DMS153 treated with DMSO at 0.1 percent for 48 hours (cell line): ENCODE results near the gene GAS2L3.
"Not testable (repeated sequence)": the region's sequence is repeated elsewhere in the genome, so short reads cannot be mapped to it uniquely, and the experiment has no call there.

Experiments
- DNase-seq: peaks from one replicate; lab custom pipeline; 2025; ENCODE audit not compliant: unreplicated experiment; lab: John Stamatoyannopoulos, UW

Gene GAS2L3

GRCh38 chr12:100574187-100575074, 947 bp downstream of the GAS2L3 start:
- no peak for DNase-seq

- DNase-seq = no peak
These were observed 3.0 kb downstream of the GAS2L3 start for GRCh38 chr12:100576331-100577036.

- no peak for DNase-seq
These were observed 5.4 kb downstream of the GAS2L3 start for GRCh38 chr12:100578923-100579322.

GRCh38 chr12:100579844-100580243, 6.4 kb downstream of the GAS2L3 start:
- DNase-seq = no peak

- DNase-seq = no peak
These were observed 10.8 kb downstream of the GAS2L3 start for GRCh38 chr12:100584256-100584655.

GRCh38 chr12:100591979-100592378, 18.5 kb downstream of the GAS2L3 start:
- DNase-seq = no peak

- no peak for DNase-seq
These were observed 20.0 kb downstream of the GAS2L3 start for GRCh38 chr12:100593490-100593889.

- DNase-seq = no peak
These were observed 28.1 kb downstream of the GAS2L3 start for GRCh38 chr12:100601626-100602025.

- DNase-seq = not testable (repeated sequence)
These were observed 29.5 kb downstream of the GAS2L3 start for GRCh38 chr12:100602997-100603396.

GRCh38 chr12:100608776-100609175, 35.3 kb downstream of the GAS2L3 start:
- DNase-seq = no peak

GRCh38 chr12:100610666-100611430, 37.4 kb downstream of the GAS2L3 start:
- DNase-seq = no peak

- no peak for DNase-seq
These were observed 39.1 kb downstream of the GAS2L3 start for GRCh38 chr12:100612606-100613005.

- DNase-seq = no peak
These were observed 51.1 kb downstream of the GAS2L3 start for GRCh38 chr12:100624571-100624970.

- no peak for DNase-seq
These were observed 59.0 kb downstream of the GAS2L3 start for GRCh38 chr12:100632445-100632892.

GRCh38 chr12:100633082-100633785, 59.8 kb downstream of the GAS2L3 start:
- DNase-seq = not testable (repeated sequence)

- DNase-seq = no peak
These were observed 69.8 kb downstream of the GAS2L3 start for GRCh38 chr12:100643246-100643645.

- DNase-seq = no peak
These were observed 73.4 kb downstream of the GAS2L3 start for GRCh38 chr12:100646896-100647295.

- DNase-seq = no peak
These were observed 77.6 kb downstream of the GAS2L3 start for GRCh38 chr12:100651108-100651507.

- no peak for DNase-seq
These were observed 78.2 kb downstream of the GAS2L3 start for GRCh38 chr12:100651694-100652093.

GRCh38 chr12:100652488-100652887, 79.0 kb downstream of the GAS2L3 start:
- DNase-seq = no peak

GRCh38 chr12:100656141-100656540, 82.7 kb downstream of the GAS2L3 start:
- DNase-seq = no peak
